Stimulated activated naive CD4-positive, alpha-beta T cell treated with Interleukin-2 at 50 U/mL for 16 hours (primary cell): ENCODE results near the gene YJEFN3.

Source experiments
- DNase-seq: peaks from one replicate; lab custom pipeline; 2025; lab: John Stamatoyannopoulos, UW

The YJEFN3 gene, protein sequence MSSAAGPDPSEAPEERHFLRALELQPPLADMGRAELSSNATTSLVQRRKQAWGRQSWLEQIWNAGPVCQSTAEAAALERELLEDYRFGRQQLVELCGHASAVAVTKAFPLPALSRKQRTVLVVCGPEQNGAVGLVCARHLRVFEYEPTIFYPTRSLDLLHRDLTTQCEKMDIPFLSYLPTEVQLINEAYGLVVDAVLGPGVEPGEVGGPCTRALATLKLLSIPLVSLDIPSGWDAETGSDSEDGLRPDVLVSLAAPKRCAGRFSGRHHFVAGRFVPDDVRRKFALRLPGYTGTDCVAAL

GRCh38 chr19:19528721-19529490 is at the start of gene YJEFN3:
Gene YJEFN3, plus strand, starts transcription at chr19:19528911. Its CDS starts 22 bp downstream, at chr19:19528933.
- no peak for DNase-seq

DNA sequence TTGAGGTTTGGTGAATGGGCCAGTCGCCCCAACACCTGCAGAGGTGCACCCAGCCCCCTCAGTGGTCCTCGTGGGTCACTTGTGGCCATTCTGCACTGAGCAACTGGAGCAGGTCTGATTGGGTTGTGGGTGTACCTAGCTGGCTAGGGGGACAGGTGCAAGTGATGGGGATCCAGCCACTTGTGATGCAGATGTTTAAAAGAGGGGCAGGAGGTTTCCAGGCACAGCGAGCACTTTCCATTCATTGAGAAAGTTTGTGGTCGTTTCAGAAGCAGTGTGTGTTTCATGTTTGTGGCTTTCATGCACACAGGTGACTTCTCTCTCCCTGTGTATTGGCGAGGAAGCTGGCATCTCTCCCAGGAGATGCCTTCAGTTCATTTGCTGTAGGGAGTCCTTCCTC is 48.0 kb upstream of the YJEFN3 start:
- DNase-seq: no peak

DNA sequence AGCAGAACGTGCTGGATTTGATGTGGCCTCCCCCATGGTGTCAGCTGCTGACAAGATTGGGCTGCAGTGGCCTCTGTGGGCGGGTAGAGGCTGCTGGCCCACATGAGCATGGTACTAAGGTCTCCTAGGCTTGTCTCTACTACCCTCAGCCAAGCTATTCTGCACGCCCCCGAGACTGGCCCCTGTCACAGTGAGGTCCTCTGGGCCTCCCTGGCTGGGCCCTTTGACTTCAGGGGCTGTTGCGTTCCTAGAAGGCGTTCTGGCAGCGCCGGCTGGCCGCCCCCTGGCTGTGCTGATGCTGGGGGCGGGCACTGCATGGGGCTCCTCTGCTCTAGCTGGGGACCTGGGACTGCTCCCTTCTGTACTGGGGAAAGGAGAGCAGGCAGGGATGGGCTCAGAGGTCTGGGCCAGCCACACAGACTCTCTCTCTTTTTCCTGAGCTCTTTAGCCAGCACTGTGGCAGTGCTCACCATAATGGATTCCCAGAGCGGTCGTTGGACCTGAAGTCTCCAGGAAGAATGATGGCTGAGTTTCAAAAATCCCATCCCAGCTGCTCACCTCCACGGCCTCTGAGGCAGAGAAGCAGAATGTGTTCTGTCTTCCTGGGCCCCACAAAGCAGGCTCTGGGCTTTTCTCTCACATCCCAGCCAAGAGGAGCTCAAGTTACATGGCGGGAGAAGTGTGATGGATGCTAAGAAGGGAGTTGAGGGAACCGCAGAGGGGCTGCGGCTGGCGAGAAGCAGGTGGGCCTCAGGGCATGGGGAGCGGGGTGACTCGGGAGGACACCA is 45.7 kb upstream of the YJEFN3 start:
- no peak for DNase-seq

GRCh38 chr19:19485161-19485997 is 43.3 kb upstream of the YJEFN3 start:
- no peak for DNase-seq

DNA sequence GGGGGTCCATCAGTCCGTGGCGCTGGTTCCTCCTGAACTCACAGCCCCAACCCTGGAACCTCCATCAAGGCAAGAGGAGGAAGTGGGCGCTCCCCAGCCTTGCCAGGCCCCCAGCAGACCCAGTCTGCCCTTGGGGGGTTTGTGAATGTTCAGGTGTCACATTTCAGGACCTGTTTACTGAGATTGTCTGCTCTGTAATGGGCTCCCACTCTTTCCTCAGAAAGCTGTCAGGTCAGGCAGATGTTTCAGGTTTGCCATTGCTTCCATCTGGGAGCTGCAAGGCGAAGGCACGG is 42.8 kb upstream of the YJEFN3 start:
- DNase-seq: no peak

DNA sequence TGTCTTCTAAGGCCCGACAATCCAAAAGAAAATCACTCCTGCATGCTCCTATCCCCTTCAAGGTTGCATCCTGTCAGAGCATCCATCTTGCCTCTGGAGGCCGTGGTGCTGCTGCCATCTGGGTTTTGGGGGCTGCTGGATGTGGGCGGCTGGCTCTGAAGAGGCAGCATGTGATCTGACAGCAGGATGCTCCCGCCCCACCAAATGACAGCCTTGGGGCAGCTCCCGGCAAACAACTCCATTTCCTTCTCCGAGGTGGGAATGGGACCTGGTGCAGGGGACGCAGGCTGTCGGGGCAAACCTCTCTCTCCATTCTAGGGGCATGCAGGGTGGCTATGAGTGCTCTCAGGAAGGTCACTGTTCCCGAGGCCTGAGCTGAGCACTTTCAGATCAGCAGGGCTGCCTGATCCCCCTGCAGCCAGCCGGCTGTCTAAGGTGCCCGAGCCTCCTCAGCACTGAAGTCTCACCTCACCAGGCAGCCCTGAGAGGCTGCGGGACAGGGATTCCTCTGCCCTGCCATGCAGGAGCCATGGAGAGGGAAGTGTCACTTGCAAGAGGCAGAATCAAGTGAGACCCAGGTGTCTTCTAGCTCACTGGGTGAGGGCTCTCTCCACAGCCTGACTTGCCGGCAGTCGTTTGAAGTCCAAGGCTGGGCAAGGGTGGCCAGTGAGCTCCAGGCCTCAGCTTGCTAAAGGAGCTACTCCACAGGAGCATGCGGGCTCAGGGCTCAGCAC is 42.2 kb upstream of the YJEFN3 start:
- no peak for DNase-seq

- DNase-seq: no peak
Observed at GRCh38 chr19:19487077-19487949, 41.4 kb upstream of the YJEFN3 start.

- DNase-seq: no peak
Observed at GRCh38 chr19:19487950-19488874, 40.5 kb upstream of the YJEFN3 start.

DNA sequence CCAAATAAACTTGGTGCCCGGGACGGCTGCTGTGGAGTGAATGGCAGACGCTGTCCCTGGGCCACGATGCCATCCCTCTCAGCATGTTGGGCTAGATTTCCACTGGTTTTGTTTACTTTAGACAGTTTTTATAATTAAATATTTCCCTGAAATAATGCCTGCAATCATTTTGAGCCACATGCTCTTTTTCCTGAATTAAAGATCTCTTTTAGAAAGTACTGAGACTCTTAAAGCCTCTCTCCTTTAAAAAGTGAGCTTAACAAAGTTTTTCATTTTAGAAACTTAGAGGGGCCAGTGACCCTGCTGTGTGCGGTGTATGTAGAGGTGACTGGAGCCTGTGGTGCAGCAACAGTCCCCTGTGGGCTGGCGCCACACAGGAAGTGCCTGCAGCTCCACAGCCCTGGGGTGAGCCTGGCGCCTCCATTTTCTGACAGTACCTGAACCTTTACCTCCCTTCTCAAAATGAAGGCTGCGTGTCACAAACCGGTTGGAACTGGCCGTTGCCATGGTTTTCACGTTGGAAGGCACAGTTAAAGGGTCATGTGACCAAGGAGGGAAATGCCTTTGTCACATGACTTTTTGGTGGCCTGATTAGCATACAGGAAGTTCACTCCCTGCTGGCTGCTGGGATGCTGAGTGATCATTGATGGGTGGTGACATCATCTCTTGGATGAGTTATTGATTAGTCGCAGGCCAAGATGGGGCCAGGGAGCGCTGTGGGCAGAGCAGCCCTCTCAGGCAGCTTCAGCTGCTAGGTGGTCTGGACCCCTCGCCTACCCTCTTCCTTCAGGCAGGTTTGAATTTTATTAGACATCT is 39.6 kb upstream of the YJEFN3 start:
- peak; percentile 83 for DNase-seq

DNA sequence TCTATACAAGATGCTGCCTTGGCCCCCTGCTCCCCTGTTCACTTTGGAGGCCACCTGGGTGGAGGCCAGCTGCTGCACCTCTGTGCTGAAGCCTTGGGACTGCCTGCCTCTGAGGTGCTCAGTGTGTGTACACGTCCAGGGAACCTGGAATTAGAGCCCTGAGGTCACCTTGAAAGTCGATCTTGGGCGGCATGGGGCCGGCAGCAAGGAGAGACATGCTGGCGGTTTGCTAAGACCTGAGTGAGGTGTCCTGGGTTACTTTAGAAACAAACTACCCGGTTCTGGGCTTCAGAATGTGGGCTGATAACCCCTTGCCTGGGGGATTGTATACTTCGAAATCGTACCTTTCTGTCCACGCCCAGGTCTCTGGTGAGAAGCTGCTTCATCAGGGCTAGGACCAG is 38.9 kb upstream of the YJEFN3 start:
- DNase-seq: no peak

DNA sequence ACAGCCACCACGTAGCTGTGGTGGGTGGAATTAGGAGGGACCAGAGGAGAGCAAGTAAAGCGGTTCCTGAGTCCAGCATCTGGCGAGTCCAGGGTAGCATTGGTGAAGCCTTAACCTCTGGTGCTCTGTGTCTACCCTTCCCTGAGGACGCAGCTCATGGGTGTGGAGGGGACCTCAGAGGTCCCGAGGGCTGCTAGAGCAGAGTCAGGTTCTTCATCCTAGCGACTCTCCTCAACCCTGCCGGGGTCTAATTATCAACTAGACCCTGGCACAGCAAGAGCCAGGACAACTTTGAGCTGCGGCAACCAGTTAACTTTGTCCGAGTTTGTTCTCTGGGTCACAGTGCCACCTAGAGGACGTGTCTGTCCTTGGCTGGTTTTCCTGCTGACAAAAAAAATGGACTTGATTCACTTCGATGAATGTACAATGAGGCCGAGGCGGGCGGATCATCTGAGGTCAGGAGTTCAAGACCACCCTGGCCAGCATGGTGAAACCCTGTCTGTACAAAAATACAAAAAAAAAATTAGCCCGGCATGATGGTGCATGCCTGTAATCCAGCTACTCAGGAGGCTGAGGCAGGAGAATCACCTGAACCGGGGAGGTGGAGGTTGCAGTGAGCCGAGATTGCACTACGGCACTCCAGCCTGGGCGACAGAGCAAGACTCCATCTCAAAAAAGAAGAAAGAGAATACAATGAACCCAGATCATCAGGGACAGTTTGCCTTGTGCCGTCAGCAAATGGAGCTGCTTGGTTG is 38.3 kb upstream of the YJEFN3 start:
- DNase-seq: peak; percentile 72

DNA sequence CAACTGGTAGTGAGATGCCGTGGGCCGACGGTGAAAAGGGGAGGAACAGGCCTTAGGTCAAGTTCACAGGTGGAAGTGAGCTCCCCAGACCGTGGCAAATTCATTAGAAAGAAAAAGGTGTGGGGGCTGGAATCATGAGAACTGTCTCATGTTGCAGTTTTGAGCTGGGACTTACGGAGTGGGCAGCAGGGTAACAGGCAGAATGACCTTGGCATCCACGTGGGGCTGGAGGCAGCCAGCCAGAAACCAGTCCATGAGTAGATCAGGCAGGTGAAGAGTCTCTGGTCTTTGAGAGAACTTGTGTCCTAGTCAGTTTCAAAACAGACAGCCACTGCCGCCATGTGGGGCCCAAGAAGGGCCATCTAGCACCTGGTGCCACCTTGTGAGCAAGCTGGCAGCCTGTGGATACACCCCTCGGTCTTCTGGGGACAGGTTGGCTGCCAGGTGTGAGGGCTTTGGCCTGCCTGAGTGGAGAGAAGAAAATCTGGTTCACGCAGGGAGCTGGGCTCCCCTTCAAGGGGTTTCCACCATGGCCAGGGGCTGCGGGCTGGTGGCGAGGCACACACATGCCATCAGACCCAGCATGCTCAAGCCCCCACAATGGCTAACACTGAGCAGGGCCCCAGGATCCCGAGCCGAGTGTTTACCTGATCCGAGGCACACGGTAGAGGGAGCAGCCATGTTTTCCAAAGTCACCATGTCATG is 37.2 kb upstream of the YJEFN3 start:
- no peak for DNase-seq

DNA sequence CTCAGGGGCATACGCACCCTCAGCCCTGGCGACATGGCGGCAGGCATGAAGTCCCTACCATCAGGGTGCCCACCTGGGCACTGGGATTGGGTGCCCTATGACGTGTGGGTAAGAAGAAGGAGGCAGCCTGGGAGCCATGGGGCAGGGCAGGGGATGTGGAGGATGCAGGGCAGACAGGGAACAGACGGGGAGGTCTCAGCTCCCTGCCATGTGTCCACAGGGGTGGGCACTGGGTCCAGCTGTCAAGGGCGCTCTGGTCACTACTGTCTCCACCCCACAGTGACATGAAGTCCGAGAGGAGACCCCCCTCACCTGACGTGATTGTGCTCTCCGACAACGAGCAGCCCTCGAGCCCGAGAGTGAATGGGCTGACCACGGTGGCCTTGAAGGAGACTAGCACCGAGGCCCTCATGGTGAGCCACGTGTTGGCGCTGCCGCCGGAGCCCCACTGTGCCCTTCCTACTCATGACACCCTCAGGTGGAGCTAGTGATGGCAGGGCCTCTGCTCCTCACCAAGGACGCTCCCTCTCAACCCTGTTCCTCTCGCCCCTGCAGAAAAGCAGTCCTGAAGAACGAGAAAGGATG is 36.6 kb upstream of the YJEFN3 start:
- no peak for DNase-seq

DNA sequence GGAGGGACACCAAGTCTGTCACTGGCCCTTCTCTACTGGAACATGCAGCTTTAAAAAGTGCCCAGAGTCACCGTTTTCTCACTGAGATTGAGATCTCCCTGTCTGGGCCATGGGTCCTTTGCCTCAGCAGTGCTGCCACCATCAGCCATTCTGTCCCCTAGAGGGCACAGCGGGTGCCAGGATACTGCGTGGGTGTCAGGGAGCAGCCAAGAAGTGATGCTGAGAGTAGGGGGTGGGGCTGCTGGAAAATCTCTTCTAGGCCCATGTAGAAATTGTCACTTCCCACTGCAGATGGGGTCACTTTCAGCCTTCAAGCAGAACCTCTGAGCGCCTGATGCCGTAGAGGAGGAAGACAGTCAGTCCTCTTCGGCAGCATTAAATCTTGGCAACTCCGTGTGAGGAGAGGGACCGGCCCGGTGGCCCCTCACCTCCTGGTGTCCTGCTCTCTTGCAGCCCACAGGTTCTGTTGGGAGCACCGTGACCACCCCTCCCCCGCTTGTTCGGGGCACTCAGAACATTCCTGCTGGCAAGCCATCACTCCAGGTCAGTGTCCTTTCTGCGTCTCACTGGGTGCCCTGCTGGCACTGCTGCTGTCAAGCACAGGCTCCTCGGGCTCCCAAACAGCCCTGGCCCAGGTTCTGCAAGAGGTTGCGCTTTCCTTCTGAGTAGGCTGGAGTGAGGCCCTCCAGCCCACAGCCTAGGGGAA is 34.7 kb upstream of the YJEFN3 start:
- no peak for DNase-seq

DNA sequence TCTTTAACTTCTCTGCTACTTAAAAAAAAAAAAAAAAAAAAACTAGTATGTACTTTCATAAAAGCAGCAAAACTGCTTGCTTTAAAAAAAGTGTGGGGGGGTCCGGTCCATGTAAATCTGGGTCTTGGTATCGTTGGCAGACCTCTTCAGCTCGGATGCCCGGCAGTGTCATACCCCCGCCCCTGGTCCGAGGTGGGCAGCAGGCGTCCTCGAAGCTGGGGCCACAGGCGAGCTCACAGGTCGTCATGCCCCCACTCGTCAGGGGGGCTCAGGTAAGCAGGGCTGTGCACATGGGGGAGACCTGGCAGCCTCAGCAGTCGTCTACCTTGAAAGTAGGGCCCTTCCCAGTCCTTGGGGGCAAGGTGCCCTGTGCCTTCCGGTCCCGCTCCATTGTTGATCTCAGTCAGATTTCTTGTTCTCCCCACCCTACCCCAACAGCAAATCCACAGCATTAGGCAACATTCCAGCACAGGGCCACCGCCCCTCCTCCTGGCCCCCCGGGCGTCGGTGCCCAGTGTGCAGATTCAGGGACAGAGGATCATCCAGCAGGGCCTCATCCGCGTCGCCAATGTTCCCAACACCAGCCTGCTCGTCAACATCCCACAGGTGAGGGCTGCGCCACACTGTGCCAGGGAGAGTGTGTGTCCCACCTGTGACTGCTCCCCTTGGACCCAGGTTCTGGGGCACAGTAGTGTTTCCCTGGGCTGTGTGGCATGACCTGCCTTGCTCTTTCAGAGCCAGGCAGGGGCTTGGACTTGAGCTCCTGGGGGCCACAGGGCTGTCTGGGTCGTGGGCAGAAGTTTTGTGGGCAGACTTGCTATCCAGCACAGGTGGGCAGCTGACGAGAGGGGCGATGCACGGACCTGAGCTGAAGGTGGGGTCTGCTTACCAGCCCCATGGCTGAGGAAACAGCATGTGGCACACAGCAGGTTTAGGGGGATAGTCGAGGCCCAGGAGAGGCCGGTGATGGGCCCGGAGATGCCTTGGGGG is 32.8 kb upstream of the YJEFN3 start:
- DNase-seq: no peak
